Adrenal gland (tissue), 12 donors: ENCODE results near the gene FMR1. TPM values are rescaled to one million over a fixed set of nuclear protein-coding genes. Genes with fewer than 3 reads are reported as not detected.

Source experiments
- DNase-seq, 7 donors: peaks; one replicate each; pipeline ENCODE4 v3.0.0-alpha.2; 2019 to 2020
- H3K27ac ChIP-seq, 5 donors: fragments of 200-600 bp; sonication (generic) in 4 of 5; 1 replicate in 3 of 5; 2 replicates in 2 of 5; pipeline versions ENCODE4 v1.5.1 to v1.8.0; 2016 to 2020; ENCODE audit warnings: mild to moderate bottlenecking in 1 of 5
- H3K27me3 ChIP-seq: fragments of 200-600 bp; 2 replicates; pipeline ENCODE4 v1.8.0; 2021
- H3K36me3 ChIP-seq, 2 donors: fragments of 200-600 bp; replicated peaks in 1 of 2; 1 replicate in 1 of 2; 2 replicates in 1 of 2; pipeline versions ENCODE4 v1.5.1 to v1.8.0; 2018 to 2022
- H3K4me1 ChIP-seq, 2 donors: fragments of 200-600 bp; replicated peaks in 1 of 2; 1 replicate in 1 of 2; 2 replicates in 1 of 2; pipeline versions ENCODE4 v1.5.1 to v1.8.0; 2018 to 2021
- H3K4me3 ChIP-seq, 4 donors: fragments of 200-600 bp; sonication (generic) in 3 of 4; one replicate each; pipeline ENCODE4 v1.5.1; 2016 to 2018
- H3K9me3 ChIP-seq, 3 donors: fragments of 200-600 bp; sonication (generic) in 1 of 3; replicated peaks in 1 of 3; 1 replicate in 2 of 3; 2 replicates in 1 of 3; pipeline versions ENCODE4 v1.5.1 to v1.8.0; 2016 to 2021
- CTCF ChIP-seq, 6 experiments: fragments of 450-650 bp in 4 of 6; fragments of 200-600 bp in 2 of 6; sonication (generic) in 1 of 6; IDR thresholded peaks; 1 replicate in 5 of 6; 2 replicates in 1 of 6; pipeline versions ENCODE4 v1.5.1 to v1.8.0; 2016 to 2021; ENCODE audit warnings: antibody characterized with exemption in 6 of 6, mild to moderate bottlenecking in 2 of 6, moderate library complexity in 1 of 6
- POLR2A ChIP-seq, 2 donors: fragments of 450-650 bp; IDR thresholded peaks; one replicate each; pipeline ENCODE4 v1.6.1; 2017; ENCODE audit warnings: antibody characterized with exemption in 2 of 2, mild to moderate bottlenecking in 2 of 2, moderate library complexity in 1 of 2
- WGBS, 4 donors: extraction: QIAGEN DNeasy Blood & Tissue Kit in 2 of 4; methylation state at CpG; one replicate each; pipeline versions ENCODE4 v1.1.5 to v1.1.7; 2013 to 2017; 5-methylcytosine and 5-hydroxymethylcytosine counted together
- intact Hi-C, 2 donors: fragments of 100-400 bp; cut with DNase I; formaldehyde crosslinking; loops; one replicate each; pipeline versions ENCODE4 v1.14.1 to v1.15.0; 2022 to 2023
- polyA plus RNA-seq, 3 donors: library from polyadenylated mRNA; stranded (reverse); fragments of 200-250 nt in 2 of 3; fragments of 350-450 nt in 1 of 3; fragmentation: Illumina TruSeq in 1 of 3; extraction: RNeasy Lipid Tissue Mini Kit (QIAGEN cat#74804) in 1 of 3; gene quantifications; one replicate each; pipeline ENCODE4 v1.2.3, GENCODE V29; 2013 to 2014
- small RNA-seq, 2 donors: library from RNA; depleted of rRNA; stranded (forward); fragments of <200 nt; gene quantifications; one replicate each; pipeline ENCODE3, GENCODE V24; 2016
- total RNA-seq, 9 donors: library from RNA; depleted of rRNA in 4 of 9; stranded (reverse); fragments of >200 nt in 4 of 9; fragments of 120-200 nt in 1 of 9; fragmentation: NEBNext Ultra II Directional in 1 of 9; extraction: Animal tissue kit (Norgen Biotek cat#: 25700) in 1 of 9; gene quantifications; one replicate each; pipeline versions ENCODE4 v1.1.0 to v1.2.4, GENCODE V29; 2013 to 2023
- donor health status: healthy with polysubstance abuse.
- donor health status: Bipolar disorder and iron deficiency.
- donor health status: DM: yes; HTN: yes; CAD: no.
- donor health status: DM: no; HTN: no; CAD: no.
- donor health status: DM: no; HTN: no; CAD: no.
- donor health status: DM: yes; HTN: yes; CAD: no.

The FMR1 gene
- total and polyA plus RNA-seq, 12 donors, result 11.3 to 33.7 (median 29.5) TPM

DNA sequence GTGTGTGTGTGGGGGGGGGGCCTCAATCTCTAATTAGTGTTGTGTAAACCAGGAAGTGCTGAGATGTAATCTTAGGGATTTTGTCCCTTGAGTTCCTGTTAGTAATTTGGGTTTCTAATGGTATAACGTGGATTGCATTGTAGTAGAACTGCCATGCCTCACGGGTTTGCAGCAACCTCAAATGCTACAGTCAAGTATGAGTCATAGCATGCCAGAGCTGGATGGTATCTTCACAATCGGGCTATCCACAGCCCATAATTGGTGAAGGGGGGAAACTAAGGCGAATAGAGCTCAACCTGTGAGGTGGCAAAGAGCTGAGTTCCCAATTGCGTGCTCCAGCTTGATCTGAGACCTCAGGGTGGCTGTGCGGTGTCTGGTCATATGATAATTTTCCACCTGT lies 67.2 kb downstream of the FMR1 start:
- H3K4me3 ChIP-seq, result no peak overlapping the region
- no peaks in the 10 kb centered on the region for H3K27me3 ChIP-seq
- H3K9me3 ChIP-seq, result no peaks in the 10 kb centered on the region
- 58 to 66% (median 64%) methylated on average over 3 to 6 of the region's 6 CpGs for whole genome bisulfite sequencing, 4 donors
- no peaks in the 10 kb centered on the region for H3K36me3 ChIP-seq
- no peak overlapping the region for H3K27ac ChIP-seq
- TF ChIP-seq CTCF (IDR thresholded peaks at IDR 0.05), result no peak
- TF ChIP-seq POLR2A (IDR thresholded peaks at IDR 0.05), result no peak
- DNase-seq, result no peak
- intact Hi-C loops, result no loop called here
- no peaks in the 10 kb centered on the region for H3K4me1 ChIP-seq

GRCh38 chrX:147981038-147981752 lies 69.5 kb downstream of the FMR1 start, which contains the start of gene FMR1NB:
TSS of gene FMR1NB (plus strand) at chrX:147981337. CDS start at chrX:147981403, 66 bp downstream.
- no peak within 1 kb of the TSS for H3K27ac ChIP-seq
- intact Hi-C loops, result no loop called here
- no peaks in the 10 kb centered on the region for H3K36me3 ChIP-seq
- H3K9me3 ChIP-seq, result no peaks in the 10 kb centered on the region
- H3K27me3 ChIP-seq, result no peaks in the 10 kb centered on the region
- 93 to 95% (median 94%) methylated on average over 4 to 35 of the region's 35 CpGs for WGBS, 4 donors
- no peak within 1 kb of the TSS for H3K4me3 ChIP-seq
- H3K4me1 ChIP-seq, result no peaks in the 10 kb centered on the region
- DNase-seq, result no peak
- no peak for TF ChIP-seq CTCF (IDR thresholded peaks at IDR 0.05)
- TF ChIP-seq POLR2A (IDR thresholded peaks at IDR 0.05), result no peak

Small RNA genes lying within 50 kb of the gene (small RNA-seq; reads per million reads assigned to genes)
- 0 reads per million in 2 donors for gene RF02118

Other genes with a start within 250 kb of the FMR1 start
- gene FMR1NB, start 69.4 kb downstream of the FMR1 start, total RNA-seq, result not detected
- gene FMR1NB, start 69.4 kb downstream of the FMR1 start, polyA plus RNA-seq, result not detected